ENCODE results near the gene KRT84.

DNA sequence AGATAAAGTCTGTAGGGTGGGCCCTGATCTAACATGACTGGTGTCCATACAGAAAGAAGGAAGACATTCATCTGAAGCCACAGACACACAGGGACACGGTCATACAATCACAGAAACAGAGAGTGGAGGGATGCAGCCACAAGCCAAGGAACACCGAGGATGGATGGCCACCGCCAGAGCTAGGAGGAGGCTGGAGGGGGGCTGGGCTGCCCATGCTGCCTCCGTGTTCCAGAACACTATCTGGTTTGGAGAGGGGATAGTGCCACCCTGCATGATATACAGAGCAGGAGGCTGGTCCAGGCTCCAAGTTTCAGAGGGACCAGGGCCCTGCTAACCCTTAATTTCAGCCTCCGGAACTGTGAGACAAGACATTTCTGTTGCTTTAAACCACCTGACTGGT lies 40.0 kb upstream of the KRT84 start:
- TF ChIP-seq, protein P1, sequence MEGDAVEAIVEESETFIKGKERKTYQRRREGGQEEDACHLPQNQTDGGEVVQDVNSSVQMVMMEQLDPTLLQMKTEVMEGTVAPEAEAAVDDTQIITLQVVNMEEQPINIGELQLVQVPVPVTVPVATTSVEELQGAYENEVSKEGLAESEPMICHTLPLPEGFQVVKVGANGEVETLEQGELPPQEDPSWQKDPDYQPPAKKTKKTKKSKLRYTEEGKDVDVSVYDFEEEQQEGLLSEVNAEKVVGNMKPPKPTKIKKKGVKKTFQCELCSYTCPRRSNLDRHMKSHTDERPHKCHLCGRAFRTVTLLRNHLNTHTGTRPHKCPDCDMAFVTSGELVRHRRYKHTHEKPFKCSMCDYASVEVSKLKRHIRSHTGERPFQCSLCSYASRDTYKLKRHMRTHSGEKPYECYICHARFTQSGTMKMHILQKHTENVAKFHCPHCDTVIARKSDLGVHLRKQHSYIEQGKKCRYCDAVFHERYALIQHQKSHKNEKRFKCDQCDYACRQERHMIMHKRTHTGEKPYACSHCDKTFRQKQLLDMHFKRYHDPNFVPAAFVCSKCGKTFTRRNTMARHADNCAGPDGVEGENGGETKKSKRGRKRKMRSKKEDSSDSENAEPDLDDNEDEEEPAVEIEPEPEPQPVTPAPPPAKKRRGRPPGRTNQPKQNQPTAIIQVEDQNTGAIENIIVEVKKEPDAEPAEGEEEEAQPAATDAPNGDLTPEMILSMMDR (IDR thresholded peaks at IDR 0.05): no peak
- no peak for TF ChIP-seq POLR2A (IDR thresholded peaks at IDR 0.05)
